Activated naive CD4-positive, alpha-beta T cell treated with anti-CD3 and anti-CD28 coated beads, Interleukin-2, amount 50 U/mL, for 72 hours (primary cell): ENCODE results near the gene GALR2. TPM values are rescaled to one million over a fixed set of nuclear protein-coding genes. Genes with fewer than 3 reads are reported as not detected.

Experiments used
- ATAC-seq, 2 donors: fragments of 150-1000 bp; cut with Tn5 transposase; 2 replicates each; pipeline ENCODE4 v1.10.0; 2021; ENCODE audit warnings: mild to moderate bottlenecking in 2 of 2, moderate library complexity in 2 of 2
- DNase-seq, 2 donors: peaks; one replicate each; pipeline ENCODE4 v3.0.0; 2021 to 2022; ENCODE audit warnings: low spot score in 2 of 2
- H3K27ac Mint-ChIP-seq, 2 donors: one replicate each; pipeline ENCODE4 v1.8.0; 2022; ENCODE audit warnings: mild to moderate bottlenecking in 2 of 2, mixed read lengths in 2 of 2
- H3K36me3 Mint-ChIP-seq, 2 donors: one replicate each; pipeline ENCODE4 v1.8.0; 2022; ENCODE audit warnings: mixed read lengths in 2 of 2
- H3K9me3 Mint-ChIP-seq, 2 donors: one replicate each; pipeline ENCODE4 v1.8.0; 2022; ENCODE audit warnings: mixed read lengths in 2 of 2
- total RNA-seq, 2 donors: library from RNA; stranded (reverse); gene quantifications; one replicate each; pipeline ENCODE4 v1.2.3, GENCODE V29; 2022

GALR2 gene
- total RNA-seq, 2 donors from 2014 or later: 6.2 to 14.6 TPM

- DNase-seq (peak; percentile 94 to 97), ATAC-seq (peak; percentile 92 to 97)
- H3K27ac Mint-ChIP-seq: peak within 1 kb of the TSS; percentile 94 to 98
- H3K9me3 Mint-ChIP-seq: no peaks in the 10 kb centered on the region
- peaks cover 13 to 18% of the 10 kb centered on the region in 2 donors for H3K36me3 Mint-ChIP-seq
Measured at GRCh38 chr17:76103274-76104139, 28.9 kb downstream of the GALR2 start, which contains the start of gene EXOC7. Gene EXOC7 (minus strand): TSS chr17:76103787. CDS start chr17:76103692, 95 bp downstream.

GRCh38 chr17:76104140-76104895 lies 29.7 kb downstream of the GALR2 start:
- Mint-ChIP-seq H3K27ac (peak overlapping the region; percentile 22 to 94), H3K9me3 (no peaks in the 10 kb centered on the region), H3K36me3 (peaks cover 13 to 18% of the 10 kb centered on the region in 2 donors)
- ATAC-seq (no peak), DNase-seq (no peak)

GRCh38 chr17:76104896-76105231 lies 30.3 kb downstream of the GALR2 start:
- Mint-ChIP-seq H3K36me3 (peaks cover 11 to 18% of the 10 kb centered on the region in 2 donors), H3K27ac (peak overlapping the region; percentile 22 to 94), H3K9me3 (no peaks in the 10 kb centered on the region)
- ATAC-seq (no peak), DNase-seq (no peak)

- Mint-ChIP-seq H3K36me3 (peaks cover 7 to 16% of the 10 kb centered on the region in 2 donors), H3K27ac (no peak overlapping the region), H3K9me3 (no peaks in the 10 kb centered on the region)
- ATAC-seq: no peak
- DNase-seq: no peak
Measured at GRCh38 chr17:76106703-76107102, 32.1 kb downstream of the GALR2 start.

- no peak for DNase-seq
- no peak overlapping the region for H3K27ac Mint-ChIP-seq
- no peak for ATAC-seq
- peaks cover 7 to 14% of the 10 kb centered on the region in 2 donors for H3K36me3 Mint-ChIP-seq
- no peaks in the 10 kb centered on the region for H3K9me3 Mint-ChIP-seq
Measured at GRCh38 chr17:76107509-76107908, 32.9 kb downstream of the GALR2 start.

GRCh38 chr17:76111956-76112355 lies 37.4 kb downstream of the GALR2 start:
- Mint-ChIP-seq H3K36me3 (no peaks in the 10 kb centered on the region), H3K27ac (no peak overlapping the region), H3K9me3 (no peaks in the 10 kb centered on the region)
- DNase-seq: no peak
- ATAC-seq: no peak

GRCh38 chr17:76115138-76115754 lies 40.7 kb downstream of the GALR2 start:
- DNase-seq (no peak), ATAC-seq (no peak)
- no peaks in the 10 kb centered on the region for H3K9me3 Mint-ChIP-seq
- H3K27ac Mint-ChIP-seq: no peak overlapping the region
- no peaks in the 10 kb centered on the region for H3K36me3 Mint-ChIP-seq

GRCh38 chr17:76119409-76120371 lies 45.1 kb downstream of the GALR2 start:
- peak overlapping the region in 1 of 2 donors; percentile 20 for H3K27ac Mint-ChIP-seq
- H3K36me3 Mint-ChIP-seq: no peaks in the 10 kb centered on the region
- H3K9me3 Mint-ChIP-seq: no peaks in the 10 kb centered on the region
- DNase-seq (no peak), ATAC-seq (no peak)

- ATAC-seq: no peak
- peak overlapping the region; percentile 79 to 82 for H3K27ac Mint-ChIP-seq
Measured at GRCh38 chr17:76120658-76121008, 46.1 kb downstream of the GALR2 start.

GRCh38 chr17:76121932-76122430 lies 47.4 kb downstream of the GALR2 start:
- DNase-seq: no peak
- Mint-ChIP-seq H3K9me3 (no peaks in the 10 kb centered on the region), H3K27ac (peak overlapping the region in 1 of 2 donors; percentile 79), H3K36me3 (no peaks in the 10 kb centered on the region)
- peak; percentile 18 to 31 for ATAC-seq

More at GRCh38 chr17:76120658-76121008, 46.1 kb downstream of the GALR2 start:
- H3K36me3 Mint-ChIP-seq: no peaks in the 10 kb centered on the region
- H3K9me3 Mint-ChIP-seq: no peaks in the 10 kb centered on the region
- DNase-seq: no peak

GRCh38 chr17:76122431-76123190 lies 48.0 kb downstream of the GALR2 start:
- ATAC-seq (no peak), DNase-seq (no peak)

GRCh38 chr17:76123191-76123499 lies 48.6 kb downstream of the GALR2 start:
- ATAC-seq (no peak), DNase-seq (no peak)
- H3K9me3 Mint-ChIP-seq: no peaks in the 10 kb centered on the region
- H3K36me3 Mint-ChIP-seq: no peaks in the 10 kb centered on the region
- H3K27ac Mint-ChIP-seq: peak overlapping the region; percentile 29 to 79

More at GRCh38 chr17:76122431-76123190, 48.0 kb downstream of the GALR2 start:
- H3K27ac Mint-ChIP-seq: peak overlapping the region; percentile 29 to 79
- no peaks in the 10 kb centered on the region for H3K36me3 Mint-ChIP-seq
- H3K9me3 Mint-ChIP-seq: no peaks in the 10 kb centered on the region

- no peaks in the 10 kb centered on the region for H3K36me3 Mint-ChIP-seq
- DNase-seq (no peak), ATAC-seq (no peak)
- peak overlapping the region in 1 of 2 donors; percentile 79 for H3K27ac Mint-ChIP-seq
- no peaks in the 10 kb centered on the region for H3K9me3 Mint-ChIP-seq
Measured at GRCh38 chr17:76123749-76124581, 49.4 kb downstream of the GALR2 start.

- Mint-ChIP-seq H3K27ac (peak overlapping the region in 1 of 2 donors; percentile 71), H3K9me3 (no peaks in the 10 kb centered on the region)
- no peak for ATAC-seq
Measured at GRCh38 chr17:76124582-76125390, 50.2 kb downstream of the GALR2 start.

More at GRCh38 chr17:76124582-76125390, 50.2 kb downstream of the GALR2 start:
- DNase-seq: no peak
- no peaks in the 10 kb centered on the region for H3K36me3 Mint-ChIP-seq
